ENCODE results near the gene WDFY2.

WDFY2 gene

DNA sequence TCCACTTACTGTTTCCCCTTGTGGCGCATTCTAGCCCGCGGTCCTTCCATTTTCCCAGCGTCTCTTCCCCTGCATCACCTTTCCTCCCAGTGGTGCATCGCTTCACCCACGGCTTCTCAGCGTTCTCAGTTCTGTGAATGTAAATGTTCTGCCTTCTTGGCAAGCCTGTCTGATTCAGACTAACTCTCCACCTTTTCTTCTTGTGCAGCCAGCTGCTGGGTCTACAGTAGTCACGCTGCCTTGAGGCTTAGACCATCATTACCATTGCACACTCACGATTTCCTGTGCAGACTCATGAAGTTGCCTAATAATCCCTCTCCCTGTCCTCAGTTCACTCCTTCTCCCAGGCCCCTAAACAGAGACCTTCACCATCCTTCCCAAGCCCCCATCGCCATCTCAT is 144.7 kb downstream of the WDFY2 start:
- Histone ChIP-seq H3K9me3 (ENCODE audit: control insufficient read depth, insufficient read depth, low read length) (no peaks in the 10 kb centered on the region), H3K4me3 (ENCODE audit: low read depth, low read length) (no peak overlapping the region), H3K27me3 (ENCODE audit: control insufficient read depth, insufficient read depth, low read length) (no peaks in the 10 kb centered on the region), H3K9ac (ENCODE audit: low read depth, low read length) (no peak overlapping the region), H3K4me1 (ENCODE audit: control insufficient read depth, insufficient read depth, low read length) (no peaks in the 10 kb centered on the region), H3K36me3 (ENCODE audit: control insufficient read depth, insufficient read depth, low read length) (peaks cover 3% of the 10 kb centered on the region)

DNA sequence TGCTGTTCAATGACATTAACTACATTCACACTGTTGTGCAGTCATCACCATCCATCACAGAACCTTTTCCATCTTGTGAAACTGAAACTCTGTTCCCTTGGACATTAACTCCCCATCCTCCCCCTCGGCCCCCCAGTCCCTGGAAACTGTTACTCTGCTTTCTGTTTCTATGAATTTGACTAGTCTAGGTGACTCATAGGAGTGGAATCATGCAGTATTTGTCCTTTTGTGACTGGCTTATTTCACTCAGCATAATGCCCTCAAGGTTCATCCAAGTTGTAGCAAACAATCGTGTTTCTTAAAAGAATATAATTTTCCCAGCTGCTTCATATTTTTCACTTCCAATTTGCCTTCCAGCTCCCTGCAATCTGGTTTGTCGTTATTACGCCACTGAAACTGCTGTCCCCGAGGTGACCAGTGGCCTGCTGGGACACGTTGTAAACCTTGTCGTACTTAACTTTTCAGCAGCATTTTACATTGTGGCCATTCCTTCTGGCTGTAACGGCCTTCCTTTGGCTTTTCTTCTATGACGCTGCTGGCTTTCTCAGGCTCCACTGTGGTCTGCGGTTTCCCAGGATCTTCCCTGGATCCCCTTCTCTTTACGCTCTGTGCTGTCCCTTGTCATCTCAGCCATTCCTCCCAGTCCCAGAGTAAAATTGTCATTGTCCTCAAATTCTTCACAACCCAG is 145.7 kb downstream of the WDFY2 start:
- Histone ChIP-seq H3K4me1 (ENCODE audit: control insufficient read depth, insufficient read depth, low read length) (no peaks in the 10 kb centered on the region), H3K9me3 (ENCODE audit: control insufficient read depth, insufficient read depth, low read length) (no peaks in the 10 kb centered on the region), H3K4me3 (ENCODE audit: low read depth, low read length) (no peak overlapping the region)

DNA sequence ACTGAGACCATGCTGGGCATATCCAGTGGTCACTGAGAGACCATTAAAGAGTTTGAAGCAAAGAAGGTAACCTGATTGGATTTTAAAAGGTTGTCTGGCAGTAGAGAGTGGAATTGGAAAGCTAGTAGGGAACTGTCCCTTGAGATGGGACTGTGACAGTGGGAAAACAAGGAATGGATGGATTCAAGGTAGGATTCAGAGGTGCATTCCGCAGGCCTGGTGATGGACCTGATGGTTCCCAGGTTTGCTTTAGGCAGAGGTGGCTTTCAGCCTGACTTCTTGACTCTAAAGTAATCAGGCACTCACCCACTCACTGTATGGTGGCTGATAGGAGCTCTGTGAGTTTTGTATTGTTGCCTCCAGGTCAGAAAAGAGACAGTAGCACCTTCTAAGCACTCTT is 146.7 kb downstream of the WDFY2 start:
- Histone ChIP-seq H3K4me1 (ENCODE audit: control insufficient read depth, insufficient read depth, low read length) (no peaks in the 10 kb centered on the region), H3K27me3 (ENCODE audit: control insufficient read depth, insufficient read depth, low read length) (no peaks in the 10 kb centered on the region), H3K4me3 (ENCODE audit: low read depth, low read length) (no peak overlapping the region), H3K9me3 (ENCODE audit: control insufficient read depth, insufficient read depth, low read length) (no peaks in the 10 kb centered on the region), H3K9ac (ENCODE audit: low read depth, low read length) (no peak overlapping the region), H3K36me3 (ENCODE audit: control insufficient read depth, insufficient read depth, low read length) (peaks cover 3% of the 10 kb centered on the region)

More for the DNA sequence above, 145.7 kb downstream of the WDFY2 start:
- no peak overlapping the region for H3K9ac ChIP-seq (ENCODE audit: low read depth, low read length)
- H3K36me3 ChIP-seq (ENCODE audit: control insufficient read depth, insufficient read depth, low read length), result peaks cover 3% of the 10 kb centered on the region
- H3K27me3 ChIP-seq (ENCODE audit: control insufficient read depth, insufficient read depth, low read length), result no peaks in the 10 kb centered on the region

DNA sequence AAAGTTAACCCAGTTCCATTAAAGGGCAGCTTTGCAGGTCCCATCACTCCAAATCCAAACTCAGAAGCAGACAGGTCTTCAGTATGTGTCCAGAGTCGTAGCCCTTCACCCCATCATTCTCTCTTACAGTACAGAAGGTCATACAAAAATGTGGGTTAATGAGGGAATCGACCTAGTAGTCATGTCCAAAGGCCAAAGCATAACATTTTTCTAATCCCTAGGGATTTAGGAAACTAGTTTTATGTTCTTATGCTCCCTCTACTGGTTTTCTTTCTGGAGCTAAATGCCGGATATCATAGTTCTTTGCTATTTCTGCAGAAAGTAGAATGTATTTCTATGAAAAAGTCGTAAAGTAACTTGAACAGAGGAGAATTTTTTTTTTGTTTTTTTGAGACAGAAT is 147.5 kb downstream of the WDFY2 start:
- Histone ChIP-seq H3K4me3 (ENCODE audit: low read depth, low read length) (no peak overlapping the region), H3K36me3 (ENCODE audit: control insufficient read depth, insufficient read depth, low read length) (peaks cover 3% of the 10 kb centered on the region), H3K9me3 (ENCODE audit: control insufficient read depth, insufficient read depth, low read length) (no peaks in the 10 kb centered on the region), H3K27me3 (ENCODE audit: control insufficient read depth, insufficient read depth, low read length) (no peaks in the 10 kb centered on the region), H3K4me1 (ENCODE audit: control insufficient read depth, insufficient read depth, low read length) (no peaks in the 10 kb centered on the region), H3K9ac (ENCODE audit: low read depth, low read length) (no peak overlapping the region)

DNA sequence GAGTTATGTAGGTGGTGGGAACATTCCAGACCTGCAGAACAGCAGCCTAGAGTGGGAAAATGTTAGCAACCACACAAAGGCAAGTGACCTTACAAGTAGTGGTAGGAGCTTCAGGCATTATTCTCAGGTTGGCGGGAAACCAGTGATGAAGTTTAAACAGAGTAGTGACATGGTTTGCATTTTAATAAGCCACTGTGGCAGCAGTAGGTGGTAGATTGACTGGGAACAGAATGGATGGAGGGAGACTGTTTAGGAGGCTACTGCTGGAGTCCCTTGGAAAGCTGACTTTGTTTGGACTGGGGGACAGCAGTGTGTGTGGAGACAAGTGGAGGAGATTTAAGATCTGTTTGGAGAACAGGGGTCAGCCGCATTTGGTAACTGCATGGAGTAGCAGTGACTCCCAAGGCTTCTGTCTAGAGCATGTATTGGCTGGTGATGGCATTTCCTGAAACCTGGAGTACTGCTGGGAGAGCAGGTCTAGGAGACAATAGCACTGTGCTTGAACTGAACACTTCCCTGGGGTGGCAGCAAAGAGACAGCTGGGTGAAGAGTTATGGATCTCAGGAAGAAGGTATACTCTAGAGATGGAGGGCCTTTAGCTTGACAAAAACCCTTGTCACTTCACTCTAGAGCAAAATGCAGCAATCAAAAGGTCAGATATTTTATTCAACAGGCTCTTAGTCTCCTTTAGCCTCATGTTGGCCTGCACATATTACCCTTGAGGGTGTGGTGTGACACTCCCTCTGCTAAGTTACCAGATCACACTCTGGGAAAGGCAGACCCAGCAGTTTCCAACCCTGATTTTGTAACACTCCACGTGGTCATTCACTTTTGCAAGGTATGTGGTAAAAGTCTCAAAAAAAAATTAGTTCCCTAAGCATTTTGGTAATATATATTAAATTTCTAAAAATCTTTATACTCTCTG is 149.4 kb downstream of the WDFY2 start:
- Histone ChIP-seq H3K4me1 (ENCODE audit: control insufficient read depth, insufficient read depth, low read length) (no peaks in the 10 kb centered on the region), H3K36me3 (ENCODE audit: control insufficient read depth, insufficient read depth, low read length) (peaks cover 3% of the 10 kb centered on the region), H3K27me3 (ENCODE audit: control insufficient read depth, insufficient read depth, low read length) (no peaks in the 10 kb centered on the region), H3K9me3 (ENCODE audit: control insufficient read depth, insufficient read depth, low read length) (no peaks in the 10 kb centered on the region), H3K9ac (ENCODE audit: low read depth, low read length) (no peak overlapping the region), H3K4me3 (ENCODE audit: low read depth, low read length) (no peak overlapping the region)

DNA sequence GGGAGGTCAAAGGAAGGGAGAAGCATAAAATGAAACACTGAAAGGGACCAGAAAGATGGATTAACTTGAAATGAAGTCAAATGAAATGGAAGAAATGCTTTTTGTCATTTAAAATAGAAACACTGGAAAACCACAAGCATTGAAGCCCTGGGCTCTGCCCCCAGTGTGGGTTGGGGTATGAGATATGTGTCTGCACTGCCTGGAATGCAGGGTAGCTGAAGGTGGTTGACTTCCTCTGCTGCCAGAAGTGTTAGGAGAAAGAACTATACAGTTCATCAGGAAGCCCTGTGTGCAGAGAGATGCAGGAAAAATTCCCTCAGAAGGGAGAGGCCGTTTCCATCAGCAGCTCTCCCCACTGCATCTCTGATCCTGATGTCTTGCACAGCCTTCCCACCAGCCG is 150.5 kb downstream of the WDFY2 start:
- Histone ChIP-seq H3K4me1 (ENCODE audit: control insufficient read depth, insufficient read depth, low read length) (no peaks in the 10 kb centered on the region), H3K9me3 (ENCODE audit: control insufficient read depth, insufficient read depth, low read length) (no peaks in the 10 kb centered on the region), H3K27me3 (ENCODE audit: control insufficient read depth, insufficient read depth, low read length) (no peaks in the 10 kb centered on the region), H3K36me3 (ENCODE audit: control insufficient read depth, insufficient read depth, low read length) (no peaks in the 10 kb centered on the region), H3K4me3 (ENCODE audit: low read depth, low read length) (no peak overlapping the region), H3K9ac (ENCODE audit: low read depth, low read length) (no peak overlapping the region)

DNA sequence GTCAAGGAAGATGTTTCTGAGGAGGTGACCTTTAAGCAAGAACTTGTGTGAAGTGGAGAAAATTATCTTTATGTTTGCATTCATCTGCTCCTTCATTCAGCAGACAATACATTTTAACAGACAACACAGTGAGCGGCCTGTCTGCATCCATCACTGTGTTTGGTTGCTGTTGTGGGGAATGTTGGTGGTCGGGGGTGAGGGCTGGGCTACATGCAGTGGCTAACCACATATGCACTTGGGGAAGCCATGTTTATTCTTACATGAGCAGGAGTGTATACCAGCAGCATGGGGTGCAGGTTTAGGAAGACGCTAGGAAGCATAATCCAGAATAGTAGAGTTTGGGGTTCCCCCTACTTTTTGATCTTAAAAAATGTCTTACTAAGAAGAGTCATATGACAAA is 153.3 kb downstream of the WDFY2 start:
- Histone ChIP-seq H3K36me3 (ENCODE audit: control insufficient read depth, insufficient read depth, low read length) (no peaks in the 10 kb centered on the region), H3K9ac (ENCODE audit: low read depth, low read length) (no peak overlapping the region), H3K4me3 (ENCODE audit: low read depth, low read length) (no peak overlapping the region), H3K4me1 (ENCODE audit: control insufficient read depth, insufficient read depth, low read length) (no peaks in the 10 kb centered on the region), H3K9me3 (ENCODE audit: control insufficient read depth, insufficient read depth, low read length) (no peaks in the 10 kb centered on the region), H3K27me3 (ENCODE audit: control insufficient read depth, insufficient read depth, low read length) (no peaks in the 10 kb centered on the region)

DNA sequence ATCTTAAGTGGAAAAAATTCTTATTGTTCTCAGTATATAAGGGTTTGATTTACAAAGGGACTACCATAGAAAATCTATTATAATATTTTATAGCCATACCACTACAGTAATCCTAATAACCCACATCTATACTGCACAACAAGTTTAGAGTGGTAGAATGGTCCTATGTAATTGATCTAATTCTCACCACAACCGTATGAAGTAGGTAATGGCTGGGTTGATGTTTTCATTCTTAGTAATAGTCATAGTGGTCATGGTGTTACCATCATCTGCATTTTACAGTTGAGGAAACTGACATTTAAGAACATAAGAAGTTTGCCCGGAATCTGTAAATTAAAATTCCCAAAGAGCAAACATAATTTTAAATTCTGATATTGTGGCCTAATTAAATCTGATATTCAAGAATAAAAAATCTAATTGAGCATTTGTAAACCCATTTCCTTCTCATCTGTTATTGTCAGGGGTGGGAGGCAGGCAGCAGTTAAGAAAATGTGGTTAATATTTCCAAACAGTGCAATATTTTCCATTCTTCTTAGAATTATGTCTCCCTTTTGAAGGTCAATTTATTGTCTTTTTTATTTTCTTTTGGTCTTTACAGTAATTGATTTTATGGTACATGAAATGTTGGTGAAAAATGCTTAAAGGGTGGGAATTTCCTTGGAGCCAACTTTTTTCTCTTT is 154.1 kb downstream of the WDFY2 start:
- Histone ChIP-seq H3K4me3 (ENCODE audit: low read depth, low read length) (no peak overlapping the region), H3K9ac (ENCODE audit: low read depth, low read length) (no peak overlapping the region), H3K9me3 (ENCODE audit: control insufficient read depth, insufficient read depth, low read length) (no peaks in the 10 kb centered on the region), H3K27me3 (ENCODE audit: control insufficient read depth, insufficient read depth, low read length) (no peaks in the 10 kb centered on the region), H3K4me1 (ENCODE audit: control insufficient read depth, insufficient read depth, low read length) (no peaks in the 10 kb centered on the region), H3K36me3 (ENCODE audit: control insufficient read depth, insufficient read depth, low read length) (no peaks in the 10 kb centered on the region)

DNA sequence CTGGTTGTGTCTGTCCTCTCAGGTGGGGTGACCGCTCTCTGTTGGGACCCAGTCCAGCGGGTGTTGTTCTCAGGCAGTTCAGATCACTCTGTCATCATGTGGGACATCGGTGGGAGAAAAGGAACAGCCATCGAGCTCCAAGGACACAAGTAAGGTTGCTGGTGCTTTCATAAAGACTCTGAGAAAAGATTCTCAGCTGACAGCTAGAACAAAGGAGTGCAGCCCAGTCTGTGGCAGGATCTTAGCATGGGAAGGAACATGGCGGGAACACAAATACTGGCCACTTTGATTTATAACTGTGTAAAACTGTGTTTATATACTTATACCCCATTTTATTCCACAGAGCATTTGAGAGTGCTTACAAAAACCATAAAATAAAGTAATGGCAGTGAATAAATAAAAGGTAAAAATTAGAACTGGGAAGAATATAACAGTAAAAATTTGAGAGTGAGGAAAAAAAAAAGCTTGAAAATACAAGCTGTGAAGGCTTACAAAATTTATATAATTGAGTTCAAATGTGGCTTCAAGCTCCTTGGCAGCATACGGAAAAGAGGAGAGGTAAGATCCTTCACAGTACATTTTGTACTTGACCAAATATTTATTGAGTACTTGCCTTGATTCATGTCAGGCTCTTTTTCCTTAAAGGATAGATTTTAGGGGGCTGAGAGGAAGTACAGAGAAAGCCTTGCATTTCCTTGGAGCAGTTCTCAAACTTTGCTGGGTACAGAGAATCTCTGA is 154.9 kb downstream of the WDFY2 start:
- Histone ChIP-seq H3K9me3 (ENCODE audit: control insufficient read depth, insufficient read depth, low read length) (no peaks in the 10 kb centered on the region), H3K36me3 (ENCODE audit: control insufficient read depth, insufficient read depth, low read length) (no peaks in the 10 kb centered on the region), H3K4me3 (ENCODE audit: low read depth, low read length) (no peak overlapping the region)

DNA sequence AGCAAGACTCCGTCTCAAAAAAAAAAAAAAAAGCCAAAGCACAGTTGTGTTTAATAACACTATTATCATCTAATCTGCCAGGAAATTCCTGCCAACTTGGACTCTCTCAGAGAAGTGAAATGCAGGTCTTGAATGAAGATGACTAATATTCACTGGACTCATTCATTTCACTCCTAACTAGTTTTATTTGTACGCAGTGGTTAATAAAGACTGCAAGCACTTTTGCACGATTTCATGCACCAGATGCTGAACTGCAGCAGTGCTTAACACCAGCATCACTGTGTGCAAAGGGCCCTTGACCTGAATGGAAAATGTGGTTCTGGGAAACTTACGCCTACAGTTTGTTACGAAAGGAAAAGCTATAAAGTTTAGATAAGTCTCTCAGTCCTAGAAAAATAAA is 156.4 kb downstream of the WDFY2 start:
- Histone ChIP-seq H3K36me3 (ENCODE audit: control insufficient read depth, insufficient read depth, low read length) (no peaks in the 10 kb centered on the region), H3K27me3 (ENCODE audit: control insufficient read depth, insufficient read depth, low read length) (no peaks in the 10 kb centered on the region), H3K9me3 (ENCODE audit: control insufficient read depth, insufficient read depth, low read length) (no peaks in the 10 kb centered on the region), H3K9ac (ENCODE audit: low read depth, low read length) (no peak overlapping the region), H3K4me3 (ENCODE audit: low read depth, low read length) (no peak overlapping the region), H3K4me1 (ENCODE audit: control insufficient read depth, insufficient read depth, low read length) (no peaks in the 10 kb centered on the region)

More for the DNA sequence above, 154.9 kb downstream of the WDFY2 start:
- H3K4me1 ChIP-seq (ENCODE audit: control insufficient read depth, insufficient read depth, low read length), result no peaks in the 10 kb centered on the region
- no peaks in the 10 kb centered on the region for H3K27me3 ChIP-seq (ENCODE audit: control insufficient read depth, insufficient read depth, low read length)
- no peak overlapping the region for H3K9ac ChIP-seq (ENCODE audit: low read depth, low read length)

DNA sequence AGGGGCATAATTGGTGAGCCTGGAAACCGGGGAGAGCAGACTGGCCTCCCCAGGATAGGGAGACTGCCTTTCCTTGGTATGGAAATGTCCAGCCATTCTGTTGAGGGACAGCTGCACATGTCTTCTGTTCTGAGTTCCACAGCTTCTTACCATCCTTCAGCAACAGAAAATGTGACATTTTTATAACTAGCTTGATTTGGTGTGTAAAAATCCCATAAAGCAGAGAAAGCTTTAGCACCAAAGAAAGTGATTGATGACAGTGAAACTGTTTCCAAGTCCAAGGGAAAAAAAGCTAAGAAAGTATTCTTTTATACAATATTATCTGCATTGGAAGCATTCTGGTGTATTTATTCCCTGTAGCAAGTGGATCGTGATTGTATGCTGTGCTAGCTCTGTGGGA is 157.8 kb downstream of the WDFY2 start:
- no peak overlapping the region for H3K4me3 ChIP-seq (ENCODE audit: low read depth, low read length)
- peaks cover under 1% of the 10 kb centered on the region for H3K9me3 ChIP-seq (ENCODE audit: control insufficient read depth, insufficient read depth, low read length)
- no peaks in the 10 kb centered on the region for H3K4me1 ChIP-seq (ENCODE audit: control insufficient read depth, insufficient read depth, low read length)
- H3K9ac ChIP-seq (ENCODE audit: low read depth, low read length), result no peak overlapping the region
- H3K36me3 ChIP-seq (ENCODE audit: control insufficient read depth, insufficient read depth, low read length), result no peaks in the 10 kb centered on the region
- no peaks in the 10 kb centered on the region for H3K27me3 ChIP-seq (ENCODE audit: control insufficient read depth, insufficient read depth, low read length)
